WI38 (cell line): Measurements from ENCODE around the gene PFKFB3.

Experiments
- H3K4me3 ChIP-seq: 2 replicates; pipeline ENCODE4 v1.5.1; 2011; ENCODE audit warnings: low read depth, mild to moderate bottlenecking, control low read depth, low read length
- CTCF ChIP-seq: IDR thresholded peaks from 2 replicates; pipeline ENCODE4 v1.5.1; 2012; ENCODE audit warnings: low read depth, mild to moderate bottlenecking, control low read depth, low read length

Gene PFKFB3

GRCh38 chr10:6202684-6203330 lies at the start of gene PFKFB3:
PFKFB3 (plus strand) TSS chr10:6202932; CDS start chr10:6203261, 329 bp downstream.
- H3K4me3 ChIP-seq: peak within 1 kb of the TSS; percentile 82
- TF ChIP-seq CTCF: peak; percentile 89

GRCh38 chr10:6153845-6154244 lies 48.9 kb upstream of the PFKFB3 start:
- no peak for TF ChIP-seq CTCF
- H3K4me3 ChIP-seq: no peak overlapping the region

DNA sequence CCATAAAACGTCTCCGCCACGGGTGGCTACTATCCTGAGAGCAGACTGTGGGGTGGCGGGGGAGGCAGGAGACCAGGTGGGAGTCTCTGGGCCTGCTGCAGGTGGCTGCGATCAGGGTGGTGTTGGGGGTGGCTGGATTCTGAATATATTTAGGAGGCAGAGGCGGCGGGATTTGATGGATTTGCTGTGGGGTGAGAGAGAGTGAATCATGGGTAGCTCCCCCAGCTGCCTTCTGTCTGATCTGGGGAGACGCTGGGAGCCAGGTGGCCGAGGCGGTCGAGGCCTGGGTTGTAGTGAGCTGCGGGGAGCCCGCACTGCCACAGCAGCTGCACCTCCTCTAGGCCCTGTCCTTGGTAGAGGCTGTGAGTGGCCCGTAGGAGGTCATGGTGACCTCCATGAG lies 48.2 kb upstream of the PFKFB3 start:
- H3K4me3 ChIP-seq: no peak overlapping the region
- TF ChIP-seq CTCF: no peak

- H3K4me3 ChIP-seq: no peak overlapping the region
- no peak for TF ChIP-seq CTCF
These were observed 44.5 kb upstream of the PFKFB3 start for GRCh38 chr10:6158276-6158675.

- H3K4me3 ChIP-seq: no peak overlapping the region
- no peak for TF ChIP-seq CTCF
These were observed 40.8 kb upstream of the PFKFB3 start for GRCh38 chr10:6161921-6162320.

GRCh38 chr10:6162589-6163356 lies 40.0 kb upstream of the PFKFB3 start:
- H3K4me3 ChIP-seq: no peak overlapping the region; the same call in 1 of the 2 replicates
- no peak for TF ChIP-seq CTCF
